GM03348 (cell line): ENCODE results near the gene GNAS-AS1.

ENCODE experiments used
- DNase-seq: peaks from one replicate; pipeline ENCODE4 v3.0.0; 2012; ENCODE audit warnings: low spot score

The GNAS-AS1 gene

DNA sequence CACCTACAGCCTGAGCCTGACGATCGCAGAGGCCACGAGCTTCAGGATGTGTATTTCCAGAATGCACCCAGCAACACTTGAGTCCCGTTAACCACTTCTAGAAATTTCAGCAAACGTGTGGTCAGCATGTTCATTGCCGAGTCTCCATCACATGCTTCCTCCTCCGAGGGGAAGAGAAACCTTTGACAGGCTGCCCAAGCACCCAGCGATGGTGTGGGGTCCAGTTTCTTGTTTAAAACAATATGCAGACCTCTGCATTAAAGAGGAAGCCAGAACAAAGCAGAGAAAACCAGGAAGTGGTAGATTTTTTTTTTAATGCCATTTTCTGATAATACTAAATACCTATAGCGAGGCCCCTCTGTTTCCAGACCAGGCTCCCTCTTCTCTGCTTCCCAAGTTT lies 71.9 kb downstream of the GNAS-AS1 start:
- no peak for DNase-seq

DNA sequence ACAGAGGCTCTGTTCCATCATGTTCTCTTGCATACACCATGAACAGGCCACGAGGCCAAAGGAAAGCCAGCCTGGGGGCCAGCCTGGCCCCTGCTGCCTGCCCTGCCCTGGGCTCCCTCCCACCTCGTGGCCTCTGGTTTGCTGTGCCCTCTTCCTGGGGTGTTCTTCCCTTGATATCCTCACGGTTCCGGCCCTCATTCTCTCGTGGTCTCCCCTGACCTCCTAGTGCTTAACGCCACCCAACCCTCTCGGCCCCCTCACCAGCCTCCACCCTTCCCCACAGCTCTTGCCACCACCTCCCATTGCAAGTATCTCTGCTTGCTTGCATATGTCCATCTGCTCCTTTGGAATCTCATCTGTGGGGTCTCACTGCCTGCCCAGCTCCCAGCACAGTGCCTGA lies 73.0 kb downstream of the GNAS-AS1 start:
- no peak for DNase-seq

DNA sequence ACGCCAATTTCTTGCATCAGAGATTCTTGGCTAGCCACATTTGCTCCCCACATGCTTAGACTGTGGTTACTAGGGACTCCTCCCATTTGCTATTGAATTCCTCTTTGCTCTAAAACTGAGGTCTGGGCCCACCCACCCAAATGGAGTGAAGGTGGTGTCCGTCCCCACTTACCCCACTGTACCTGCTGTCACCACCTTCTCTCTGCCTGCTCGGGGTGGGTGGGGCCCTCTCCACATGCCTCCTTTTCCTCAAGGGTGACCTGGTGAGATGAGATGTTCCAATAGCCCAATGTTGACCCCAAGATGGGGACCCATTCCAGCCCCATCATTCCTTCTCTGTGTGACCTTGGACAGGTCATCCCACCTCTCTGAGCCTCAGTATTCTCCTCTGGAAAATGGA lies 74.6 kb downstream of the GNAS-AS1 start:
- no peak for DNase-seq

DNA sequence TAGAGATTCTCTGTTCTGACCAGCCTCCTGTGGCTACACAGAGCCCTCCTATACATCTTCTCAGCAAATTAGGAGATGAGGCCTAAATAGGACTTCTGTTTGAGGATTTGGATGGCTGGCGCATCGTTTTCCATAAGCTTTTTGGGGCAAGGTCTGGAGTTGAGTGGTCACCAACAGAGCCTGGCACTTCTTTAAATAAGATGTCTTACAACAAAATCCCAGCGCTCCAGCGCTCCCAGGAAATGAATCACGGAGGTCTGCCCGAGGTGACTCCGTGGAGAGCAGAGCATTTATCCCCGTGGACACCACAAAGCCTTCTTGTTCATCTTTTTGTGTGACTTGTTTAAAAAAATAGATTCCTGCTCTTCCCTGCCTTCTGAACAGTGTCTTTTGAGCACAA lies 75.3 kb downstream of the GNAS-AS1 start:
- DNase-seq: no peak

DNA sequence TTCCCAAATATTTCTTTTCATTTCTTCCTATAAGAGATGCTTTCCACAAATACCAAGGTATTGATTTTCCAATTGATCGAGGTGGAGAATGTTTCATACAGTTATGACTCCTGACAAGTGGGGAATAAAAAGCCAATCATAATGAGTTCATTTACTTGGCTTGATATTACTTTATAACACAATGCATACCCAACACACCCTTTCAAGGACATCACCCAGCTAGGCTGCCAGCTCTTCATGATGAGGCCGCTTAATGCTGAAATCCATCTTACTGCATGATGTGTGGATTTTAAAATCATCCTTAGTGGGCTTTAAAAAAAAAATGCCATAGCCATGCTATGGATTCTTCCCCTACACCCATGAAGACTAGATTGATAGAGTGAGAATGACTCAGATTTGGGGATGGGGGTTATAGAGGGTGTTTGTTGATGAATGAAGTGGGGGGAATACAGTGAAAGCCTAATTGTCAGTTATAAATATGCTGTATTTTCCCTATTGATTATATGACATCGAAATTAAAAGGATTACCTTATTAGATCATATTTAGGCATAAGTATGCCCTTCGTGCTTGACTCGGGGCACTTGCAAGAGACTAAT lies 75.9 kb downstream of the GNAS-AS1 start:
- no peak for DNase-seq

DNA sequence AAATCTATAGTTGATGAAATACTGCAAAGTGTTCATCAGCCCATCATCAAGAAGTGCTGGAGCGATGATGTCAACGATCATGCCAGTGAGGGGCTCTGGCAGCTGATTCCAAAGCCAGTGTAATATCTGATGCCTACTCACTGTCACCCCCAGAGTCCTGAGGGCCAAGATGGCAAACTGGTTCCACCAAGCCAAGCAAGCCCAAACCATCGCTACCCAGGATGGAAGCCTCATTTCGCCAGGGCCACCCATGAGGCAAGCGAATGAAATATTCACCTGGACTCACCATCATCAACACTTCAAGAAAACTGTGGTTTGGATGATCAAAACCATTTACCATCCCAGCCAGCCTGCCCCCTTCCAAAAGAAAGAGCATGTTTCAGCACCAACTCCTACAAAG lies 76.5 kb downstream of the GNAS-AS1 start:
- DNase-seq: no peak

DNA sequence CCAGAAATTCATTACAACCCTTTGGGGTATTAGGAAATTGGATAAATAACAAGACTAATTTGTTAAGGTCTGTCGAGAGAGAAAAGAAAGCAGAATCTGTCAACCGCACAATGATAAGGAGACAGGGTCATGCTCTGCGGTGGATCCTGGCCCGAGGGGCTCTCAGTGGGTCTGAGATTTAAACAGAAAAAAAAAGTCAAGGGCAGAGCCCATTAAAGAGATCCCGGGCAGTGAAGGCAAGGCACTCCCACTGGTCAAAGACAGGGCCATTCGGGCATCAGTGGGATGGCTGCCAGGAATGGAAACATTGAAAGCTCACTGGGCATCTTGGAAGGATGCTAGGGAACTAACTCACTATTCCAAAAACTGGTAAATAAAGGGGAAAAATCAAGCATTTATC lies 77.9 kb downstream of the GNAS-AS1 start:
- DNase-seq: no peak
